HG03139 (cell line): ENCODE results near the gene MIEN1.
"Not testable (repeated sequence)": the region's sequence is repeated elsewhere in the genome, so short reads cannot be mapped to it uniquely, and the experiment has no call there.

ENCODE experiments used
- ATAC-seq: cut with Tn5 transposase; IDR thresholded peaks from one replicate; pipeline ENCODE4 v1.9.1; 2021; ENCODE audit not compliant: unreplicated experiment

Gene MIEN1

GRCh38 chr17:39719563-39720355 lies 10.6 kb downstream of the MIEN1 start:
- ATAC-seq: no peak

GRCh38 chr17:39717660-39718059 lies 12.7 kb downstream of the MIEN1 start:
- no peak for ATAC-seq

- no peak for ATAC-seq
Measured at GRCh38 chr17:39716879-39717536, 13.3 kb downstream of the MIEN1 start.

DNA sequence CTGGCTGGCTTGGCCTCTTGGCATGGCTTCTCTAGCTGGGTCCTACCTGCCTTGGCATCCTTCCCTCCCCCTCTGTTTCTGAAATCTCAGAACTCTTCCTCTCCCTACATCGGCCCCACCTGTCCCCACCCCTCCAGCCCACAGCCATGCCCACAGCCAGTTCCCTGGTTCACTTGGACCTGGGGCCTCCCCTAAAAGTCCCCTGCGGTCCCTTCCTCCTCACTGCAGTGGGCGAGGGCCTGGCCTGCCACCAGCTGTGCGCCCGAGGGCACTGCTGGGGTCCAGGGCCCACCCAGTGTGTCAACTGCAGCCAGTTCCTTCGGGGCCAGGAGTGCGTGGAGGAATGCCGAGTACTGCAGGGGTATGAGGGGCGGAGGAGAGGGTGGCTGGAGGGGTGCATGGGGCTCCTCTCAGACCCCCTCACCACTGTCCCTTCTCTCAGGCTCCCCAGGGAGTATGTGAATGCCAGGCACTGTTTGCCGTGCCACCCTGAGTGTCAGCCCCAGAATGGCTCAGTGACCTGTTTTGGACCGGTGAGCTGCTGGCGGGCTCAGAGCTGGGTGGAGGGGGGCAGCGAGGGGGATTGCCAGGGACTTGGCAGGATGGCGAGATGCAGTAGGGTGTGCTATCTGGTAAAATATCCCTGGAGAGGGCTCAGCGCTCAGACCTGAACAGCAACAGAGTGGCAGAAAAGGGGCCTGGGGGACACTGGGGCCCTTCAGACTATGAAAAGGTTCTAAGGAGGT lies 14.1 kb downstream of the MIEN1 start:
- no peak for ATAC-seq

DNA sequence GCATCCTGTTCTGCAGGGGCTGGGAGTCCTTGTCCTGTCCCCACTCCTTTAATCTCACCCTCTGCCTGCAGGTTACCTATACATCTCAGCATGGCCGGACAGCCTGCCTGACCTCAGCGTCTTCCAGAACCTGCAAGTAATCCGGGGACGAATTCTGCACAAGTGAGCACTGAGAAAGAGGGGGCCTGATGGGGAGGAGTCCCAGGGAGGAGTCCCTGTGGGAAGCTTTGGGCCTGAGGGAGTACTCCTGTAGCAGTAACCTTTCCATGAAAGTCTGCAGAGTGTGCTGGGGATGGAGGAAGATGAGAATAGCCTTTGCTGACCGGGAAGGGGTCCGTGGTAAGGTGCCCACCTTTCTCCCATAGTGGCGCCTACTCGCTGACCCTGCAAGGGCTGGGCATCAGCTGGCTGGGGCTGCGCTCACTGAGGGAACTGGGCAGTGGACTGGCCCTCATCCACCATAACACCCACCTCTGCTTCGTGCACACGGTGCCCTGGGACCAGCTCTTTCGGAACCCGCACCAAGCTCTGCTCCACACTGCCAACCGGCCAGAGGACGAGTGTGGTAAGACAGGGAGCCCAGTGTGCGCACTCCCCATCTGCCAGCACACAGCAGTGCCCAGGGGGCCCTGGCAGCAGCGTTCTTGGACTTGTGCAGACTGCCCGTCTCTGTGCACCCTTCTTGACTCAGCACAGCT lies 14.8 kb downstream of the MIEN1 start:
- no peak for ATAC-seq

GRCh38 chr17:39714234-39714633 lies 16.1 kb downstream of the MIEN1 start:
- no peak for ATAC-seq

GRCh38 chr17:39711851-39712250 lies 18.5 kb downstream of the MIEN1 start:
- no peak for ATAC-seq

DNA sequence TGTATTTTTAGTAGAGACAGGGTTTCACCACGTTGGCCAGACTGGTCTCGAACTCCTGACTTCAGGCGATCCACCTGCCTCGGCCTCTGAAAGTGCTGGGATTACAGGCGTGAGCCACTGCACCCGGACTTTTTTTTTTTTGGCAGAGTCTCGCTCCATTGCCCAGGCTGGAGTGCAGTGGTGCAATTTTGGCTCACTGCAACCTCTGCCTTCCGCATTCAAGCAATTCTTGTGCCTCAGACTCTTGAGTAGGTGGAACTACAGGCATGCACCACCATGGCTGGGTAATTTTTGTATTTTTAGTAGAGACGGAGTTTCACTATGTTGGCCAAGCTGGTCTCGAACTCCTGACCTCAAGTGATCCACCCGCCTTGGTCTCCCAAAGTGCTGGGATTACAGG lies 19.3 kb downstream of the MIEN1 start:
- not testable (repeated sequence) for ATAC-seq

GRCh38 chr17:39709998-39710964 lies 20.1 kb downstream of the MIEN1 start:
- no peak for ATAC-seq

DNA sequence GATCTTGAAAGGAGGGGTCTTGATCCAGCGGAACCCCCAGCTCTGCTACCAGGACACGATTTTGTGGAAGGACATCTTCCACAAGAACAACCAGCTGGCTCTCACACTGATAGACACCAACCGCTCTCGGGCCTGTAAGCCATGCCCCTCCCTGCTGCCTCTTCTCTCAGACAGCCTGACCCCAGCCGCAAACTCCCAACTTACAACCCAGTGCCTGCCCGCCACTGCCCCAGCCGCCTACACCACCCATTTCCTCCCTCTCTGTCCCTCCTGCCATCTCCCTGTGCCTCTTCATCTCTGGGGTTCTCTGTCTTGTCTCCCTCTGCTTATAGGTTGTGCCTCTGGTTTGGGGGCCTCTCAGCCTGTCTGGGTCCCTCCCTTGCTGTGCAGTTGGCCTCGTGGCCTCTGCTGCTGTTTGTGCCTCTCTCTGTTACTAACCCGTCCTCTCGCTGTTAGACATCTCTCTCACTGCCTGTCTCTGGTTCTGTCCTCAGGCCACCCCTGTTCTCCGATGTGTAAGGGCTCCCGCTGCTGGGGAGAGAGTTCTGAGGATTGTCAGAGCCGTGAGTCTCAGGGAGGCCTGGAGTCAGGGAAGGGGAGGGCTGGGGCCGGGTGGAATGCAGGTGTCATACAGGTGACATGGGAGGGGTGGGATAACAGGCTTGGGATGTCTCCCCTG lies 20.9 kb downstream of the MIEN1 start:
- ATAC-seq: no peak

GRCh38 chr17:39706921-39707337 lies 23.4 kb downstream of the MIEN1 start:
- no peak for ATAC-seq

GRCh38 chr17:39706383-39706782 lies 23.9 kb downstream of the MIEN1 start:
- no peak for ATAC-seq

DNA sequence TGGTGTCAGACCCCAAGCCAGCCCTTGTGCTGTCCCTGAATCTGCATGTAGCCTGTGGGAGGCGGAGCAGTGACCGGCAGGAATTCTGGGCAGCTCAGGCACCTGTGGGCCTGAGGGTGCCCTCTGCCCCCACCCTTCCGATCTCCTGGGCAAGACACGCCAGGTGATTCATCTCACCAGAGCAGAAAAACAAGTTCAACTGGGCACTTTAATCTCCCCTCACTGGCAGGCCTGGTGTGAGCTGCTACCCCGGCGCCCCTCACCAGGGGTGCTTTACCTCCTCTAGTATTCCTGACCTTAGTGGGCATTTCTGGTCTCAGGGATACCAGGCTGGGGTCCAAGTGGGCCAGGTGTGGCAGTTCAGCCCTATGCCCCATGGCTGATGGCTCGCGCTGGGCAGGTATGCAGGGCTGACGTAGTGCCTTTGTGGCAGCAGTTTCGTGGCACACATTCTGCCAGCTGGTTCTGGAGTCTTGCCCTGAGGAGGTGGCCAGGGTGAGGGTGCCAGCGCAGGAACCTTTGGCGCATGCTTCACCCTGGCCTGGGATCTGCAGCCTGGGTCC lies 24.5 kb downstream of the MIEN1 start:
- ATAC-seq: no peak

GRCh38 chr17:39704821-39705551 lies 25.3 kb downstream of the MIEN1 start:
- no peak for ATAC-seq

GRCh38 chr17:39703913-39704312 lies 26.4 kb downstream of the MIEN1 start:
- ATAC-seq: no peak

DNA sequence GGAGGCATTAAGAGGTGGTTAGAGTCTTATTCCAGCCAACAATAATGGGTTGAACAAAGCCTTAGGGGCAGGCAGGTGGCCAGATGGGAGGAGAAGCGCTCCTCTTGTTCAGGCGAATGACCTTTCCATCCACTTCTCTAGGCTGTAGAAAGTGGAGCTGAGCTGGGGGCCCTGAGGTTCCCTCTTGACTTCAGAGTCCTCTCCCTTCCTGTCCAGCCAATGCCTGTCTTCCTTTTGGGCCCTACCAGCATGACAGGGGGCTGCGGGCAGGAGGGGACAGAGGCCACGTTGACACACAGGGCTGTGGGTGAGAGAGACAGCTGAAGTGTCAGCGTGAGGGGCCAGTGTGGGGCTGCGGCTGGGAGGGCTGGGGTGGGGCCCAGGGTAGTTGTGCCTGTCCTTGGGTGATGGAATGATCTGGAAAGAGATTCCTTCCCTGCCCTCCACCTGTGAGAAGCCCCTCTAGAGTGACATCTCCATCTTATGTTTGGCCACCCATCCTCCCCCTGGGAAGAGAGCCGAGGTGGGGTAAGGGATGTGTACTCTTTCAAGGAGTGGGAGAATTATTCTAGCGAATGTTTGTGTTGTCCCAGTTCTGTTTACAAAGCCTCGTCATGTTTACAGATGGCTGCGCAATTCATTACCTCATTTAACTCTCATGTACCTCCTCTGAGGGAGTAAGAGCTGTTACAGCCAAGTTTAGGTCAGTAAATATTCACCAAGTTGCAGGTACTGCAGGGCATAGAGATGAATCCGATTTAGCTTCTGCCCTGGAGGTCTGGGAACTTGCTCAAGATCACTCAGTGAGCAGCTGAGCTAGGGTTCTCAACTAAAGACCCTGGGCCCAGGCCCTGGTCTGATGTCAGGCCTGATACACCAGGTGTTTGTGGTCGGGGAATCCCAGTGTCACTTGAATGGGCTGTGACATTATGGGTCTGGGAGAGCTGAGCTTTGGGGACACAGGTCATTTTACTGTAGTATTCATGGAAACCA lies 27.1 kb downstream of the MIEN1 start:
- ATAC-seq: no peak

- ATAC-seq: no peak
Measured at GRCh38 chr17:39701784-39702422, 28.4 kb downstream of the MIEN1 start.
